GM23338 (cell line): Measurements from ENCODE around the gene GPRC6A. TPM values are rescaled to one million over a fixed set of nuclear protein-coding genes. Genes with fewer than 3 reads are reported as not detected.

ENCODE experiments used
- ATAC-seq: fragments of 200-7000 bp; cut with Tn5 transposase; 3 replicates; pipeline ENCODE4 v1.9.1; 2020
- DNase-seq: peaks from one replicate; pipeline ENCODE4 v3.0.0-alpha.2; 2015; ENCODE audit warnings: low spot score
- H2AFZ ChIP-seq: fragments of 200-600 bp; sonication (generic); 2 replicates; pipeline ENCODE4 v1.8.0; 2016; ENCODE audit warnings: antibody characterized with exemption, mild to moderate bottlenecking, moderate library complexity
- H3F3A ChIP-seq: fragments of 200-600 bp; sonication (generic); replicated peaks from 2 replicates; pipeline ENCODE4 v1.8.0; 2017; ENCODE audit warnings: antibody characterized with exemption, mixed run types, low read depth
- H3K27ac ChIP-seq: fragments of 200-600 bp; sonication (generic); 2 replicates; pipeline ENCODE4 v1.6.1; 2016; ENCODE audit warnings: low read depth
- H3K27me3 ChIP-seq: fragments of 200-600 bp; sonication (generic); 2 replicates; pipeline ENCODE4 v1.8.0; 2016; ENCODE audit warnings: mild to moderate bottlenecking, mixed run types, moderate library complexity; ENCODE audit not compliant: insufficient read depth
- H3K36me3 ChIP-seq: fragments of 200-600 bp; sonication (generic); 2 replicates; pipeline ENCODE4 v1.8.0; 2016; ENCODE audit warnings: mild to moderate bottlenecking; ENCODE audit not compliant: insufficient read depth
- H3K4me1 ChIP-seq: fragments of 200-600 bp; sonication (generic); 2 replicates; pipeline ENCODE4 v1.8.0; 2016; ENCODE audit warnings: mild to moderate bottlenecking, moderate library complexity; ENCODE audit not compliant: insufficient read depth
- H3K4me2 ChIP-seq: fragments of 200-600 bp; sonication (generic); 2 replicates; pipeline ENCODE4 v1.7.1; 2017; ENCODE audit warnings: mixed run types
- H3K4me3 ChIP-seq: fragments of 200-600 bp; sonication (generic); 2 replicates; pipeline ENCODE4 v1.6.1; 2016; ENCODE audit warnings: mixed run types
- H3K79me2 ChIP-seq: fragments of 200-600 bp; sonication (generic); replicated peaks from 2 replicates; pipeline ENCODE4 v1.8.0; 2017; ENCODE audit warnings: mild to moderate bottlenecking; ENCODE audit not compliant: insufficient read depth
- H3K9me2 ChIP-seq: fragments of 200-600 bp; sonication (generic); 2 replicates; pipeline ENCODE4 v1.8.0; 2017; ENCODE audit not compliant: insufficient read depth
- H4K20me1 ChIP-seq: fragments of 200-600 bp; sonication (generic); replicated peaks from 2 replicates; pipeline ENCODE4 v1.8.0; 2017; ENCODE audit warnings: mild to moderate bottlenecking; ENCODE audit not compliant: insufficient read depth
- H3K27ac Mint-ChIP-seq: 2 replicates; pipeline ENCODE4 v1.8.0; 2020; ENCODE audit warnings: inconsistent platforms, mild to moderate bottlenecking, moderate library complexity, mixed read lengths
- H3K27me3 Mint-ChIP-seq: 3 replicates; pipeline ENCODE4 v1.8.0; 2022; ENCODE audit warnings: low read depth, mild to moderate bottlenecking, moderate library complexity, mixed read lengths, inconsistent platforms; ENCODE audit not compliant: insufficient read depth, poor library complexity
- H3K36me3 Mint-ChIP-seq: 3 replicates; pipeline ENCODE4 v1.8.0; 2021; ENCODE audit warnings: low read depth, mild to moderate bottlenecking, inconsistent platforms, moderate library complexity, mixed read lengths
- H3K4me1 Mint-ChIP-seq: 3 replicates; pipeline ENCODE4 v1.8.0; 2020; ENCODE audit warnings: mild to moderate bottlenecking, inconsistent platforms, mixed read lengths
- H3K4me3 Mint-ChIP-seq: 3 replicates; pipeline ENCODE4 v1.8.0; 2021; ENCODE audit warnings: moderate library complexity, mild to moderate bottlenecking, inconsistent platforms, mixed read lengths
- H3K9me3 Mint-ChIP-seq: 3 replicates; pipeline ENCODE4 v1.8.0; 2020; ENCODE audit warnings: moderate library complexity, mild to moderate bottlenecking, inconsistent platforms, mixed read lengths
- CREB1 ChIP-seq: fragments of 250-450 bp; sonication (Bioruptor Pico); IDR thresholded peaks from 2 replicates; pipeline ENCODE4 v1.5.0; 2020; ENCODE audit warnings: low read depth, mild to moderate bottlenecking, moderate library complexity
- EZH2 ChIP-seq: fragments of 200-600 bp; sonication (generic); IDR thresholded peaks from one replicate; pipeline ENCODE4 v1.8.0; 2017; ENCODE audit warnings: antibody characterized with exemption, mild to moderate bottlenecking, low read depth; ENCODE audit not compliant: unreplicated experiment
- EZH2phosphoT487 ChIP-seq: fragments of 200-600 bp; sonication (generic); IDR thresholded peaks from one replicate; pipeline ENCODE4 v1.8.1; 2018; ENCODE audit warnings: antibody characterized with exemption; ENCODE audit not compliant: unreplicated experiment
- JUNB ChIP-seq: IDR thresholded peaks from one replicate; pipeline ENCODE4 v1.6.1; 2016; ENCODE audit warnings: antibody characterized with exemption; ENCODE audit not compliant: unreplicated experiment
- NANOG ChIP-seq: IDR thresholded peaks from 2 replicates; pipeline ENCODE4 v1.6.1; 2016; ENCODE audit warnings: antibody characterized with exemption, borderline replicate concordance
- POLR2AphosphoS5 ChIP-seq: IDR thresholded peaks from 2 replicates; pipeline ENCODE4 v1.6.1; 2016; ENCODE audit warnings: antibody characterized with exemption, low read depth
- STAT1 ChIP-seq: IDR thresholded peaks from one replicate; pipeline ENCODE4 v1.6.1; 2016; ENCODE audit warnings: antibody characterized with exemption; ENCODE audit not compliant: unreplicated experiment
- ZNF114 ChIP-seq: fragments of 250-450 bp; sonication (Bioruptor Pico); IDR thresholded peaks from 2 replicates; pipeline ENCODE4 v1.5.0; 2020; ENCODE audit warnings: mild to moderate bottlenecking, moderate library complexity
- ZNF331 ChIP-seq: fragments of 250-450 bp; sonication (Bioruptor Pico); IDR thresholded peaks from 2 replicates; pipeline ENCODE4 v1.5.0; 2020; ENCODE audit warnings: low read depth, mild to moderate bottlenecking, moderate library complexity
- polyA plus RNA-seq: library from polyadenylated mRNA; unstranded; fragments of >200 nt; fragmentation: Nextera tagmentation; extraction: Ambion mirVana; gene quantifications from 2 replicates; pipeline ENCODE4 v1.2.1, GENCODE V29; 2016
- total RNA-seq: library from RNA; depleted of rRNA; stranded (reverse); fragments of >200 nt; shearing (Covaris generic); gene quantifications from 2 replicates; pipeline ENCODE4 v1.2.3, GENCODE V29; 2014
- TF ChIP-seq, protein P1 (sequence below), 2 experiments: fragments of 200-600 bp in 1 of 2; sonication (generic) in 1 of 2; conservative IDR thresholded peaks; 2 replicates each; pipeline versions ENCODE4 v1.5.1 to v1.6.1; 2016 to 2017; ENCODE audit warnings: antibody characterized with exemption in 2 of 2, low read depth in 2 of 2, mild to moderate bottlenecking in 2 of 2, moderate library complexity in 1 of 2
- TF ChIP-seq, protein P2 (sequence below): IDR thresholded peaks from 2 replicates; pipeline ENCODE4 v1.6.1; 2016; ENCODE audit warnings: antibody characterized with exemption
- TF ChIP-seq, protein P3 (sequence below): IDR thresholded peaks from one replicate; pipeline ENCODE4 v1.6.1; 2018; ENCODE audit warnings: antibody characterized with exemption; ENCODE audit not compliant: unreplicated experiment
- TF ChIP-seq, protein P4 (sequence below): fragments of 250-450 bp; sonication (Bioruptor Pico); IDR thresholded peaks from 2 replicates; pipeline ENCODE4 v1.5.0; 2020; ENCODE audit warnings: mild to moderate bottlenecking, moderate library complexity

The GPRC6A gene
- total and polyA plus RNA-seq, 2 experiments from 2014 or later = 0.21 to 0.45 TPM

DNA sequence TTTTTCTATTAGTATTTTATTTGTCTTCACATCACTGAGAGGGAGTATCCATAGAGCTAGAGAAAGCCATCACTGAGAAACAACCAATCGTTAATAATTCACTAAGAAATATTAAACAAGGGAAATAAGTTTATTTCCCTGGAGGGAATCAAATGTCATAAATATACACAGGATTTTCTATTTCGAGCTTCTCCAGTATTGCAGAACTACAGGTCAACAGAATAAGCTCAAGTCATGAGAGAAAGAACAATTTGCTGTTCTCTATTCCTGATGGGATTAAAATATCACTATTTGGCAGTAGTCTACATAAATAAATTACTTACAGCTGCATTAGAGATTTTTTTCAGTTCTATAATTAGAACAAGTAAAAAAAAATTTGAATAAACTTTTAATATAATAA, 61.2 kb downstream of the GPRC6A start:
- Histone ChIP-seq H3K4me3 (no peak overlapping the region), H3K27me3 (peaks cover 48% of the 10 kb centered on the region), H2AFZ (no peak overlapping the region), H3K4me2 (no peak overlapping the region), H3K36me3 (no peaks in the 10 kb centered on the region), H3K9me2 (no peaks in the 10 kb centered on the region), H3K27ac (no peak overlapping the region), H3F3A (no peaks in the 10 kb centered on the region), H3K4me1 (peaks cover 9% of the 10 kb centered on the region; the same call in 1 of the 2 replicates), H4K20me1 (no peaks in the 10 kb centered on the region), H3K79me2 (no peaks in the 10 kb centered on the region)
- Mint-ChIP-seq H3K36me3 (no peaks in the 10 kb centered on the region; the same call in 2 of the 3 replicates), H3K4me3 (no peak overlapping the region), H3K9me3 (no peaks in the 10 kb centered on the region), H3K27ac (no peak overlapping the region), H3K27me3 (peaks cover 31% of the 10 kb centered on the region), H3K4me1 (peaks cover 7% of the 10 kb centered on the region)
- DNase-seq = no peak
- TF ChIP-seq STAT1 = no peak
- TF ChIP-seq POLR2AphosphoS5 = no peak
- TF ChIP-seq ZNF114 = no peak
- TF ChIP-seq, protein P1, sequence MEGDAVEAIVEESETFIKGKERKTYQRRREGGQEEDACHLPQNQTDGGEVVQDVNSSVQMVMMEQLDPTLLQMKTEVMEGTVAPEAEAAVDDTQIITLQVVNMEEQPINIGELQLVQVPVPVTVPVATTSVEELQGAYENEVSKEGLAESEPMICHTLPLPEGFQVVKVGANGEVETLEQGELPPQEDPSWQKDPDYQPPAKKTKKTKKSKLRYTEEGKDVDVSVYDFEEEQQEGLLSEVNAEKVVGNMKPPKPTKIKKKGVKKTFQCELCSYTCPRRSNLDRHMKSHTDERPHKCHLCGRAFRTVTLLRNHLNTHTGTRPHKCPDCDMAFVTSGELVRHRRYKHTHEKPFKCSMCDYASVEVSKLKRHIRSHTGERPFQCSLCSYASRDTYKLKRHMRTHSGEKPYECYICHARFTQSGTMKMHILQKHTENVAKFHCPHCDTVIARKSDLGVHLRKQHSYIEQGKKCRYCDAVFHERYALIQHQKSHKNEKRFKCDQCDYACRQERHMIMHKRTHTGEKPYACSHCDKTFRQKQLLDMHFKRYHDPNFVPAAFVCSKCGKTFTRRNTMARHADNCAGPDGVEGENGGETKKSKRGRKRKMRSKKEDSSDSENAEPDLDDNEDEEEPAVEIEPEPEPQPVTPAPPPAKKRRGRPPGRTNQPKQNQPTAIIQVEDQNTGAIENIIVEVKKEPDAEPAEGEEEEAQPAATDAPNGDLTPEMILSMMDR (conservative IDR thresholded peaks at IDR 0.05; ENCODE audit: low read depth in 2 of 2) = no peak
- TF ChIP-seq, protein P2, sequence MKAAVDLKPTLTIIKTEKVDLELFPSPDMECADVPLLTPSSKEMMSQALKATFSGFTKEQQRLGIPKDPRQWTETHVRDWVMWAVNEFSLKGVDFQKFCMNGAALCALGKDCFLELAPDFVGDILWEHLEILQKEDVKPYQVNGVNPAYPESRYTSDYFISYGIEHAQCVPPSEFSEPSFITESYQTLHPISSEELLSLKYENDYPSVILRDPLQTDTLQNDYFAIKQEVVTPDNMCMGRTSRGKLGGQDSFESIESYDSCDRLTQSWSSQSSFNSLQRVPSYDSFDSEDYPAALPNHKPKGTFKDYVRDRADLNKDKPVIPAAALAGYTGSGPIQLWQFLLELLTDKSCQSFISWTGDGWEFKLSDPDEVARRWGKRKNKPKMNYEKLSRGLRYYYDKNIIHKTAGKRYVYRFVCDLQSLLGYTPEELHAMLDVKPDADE = no peak
- TF ChIP-seq, protein P3, sequence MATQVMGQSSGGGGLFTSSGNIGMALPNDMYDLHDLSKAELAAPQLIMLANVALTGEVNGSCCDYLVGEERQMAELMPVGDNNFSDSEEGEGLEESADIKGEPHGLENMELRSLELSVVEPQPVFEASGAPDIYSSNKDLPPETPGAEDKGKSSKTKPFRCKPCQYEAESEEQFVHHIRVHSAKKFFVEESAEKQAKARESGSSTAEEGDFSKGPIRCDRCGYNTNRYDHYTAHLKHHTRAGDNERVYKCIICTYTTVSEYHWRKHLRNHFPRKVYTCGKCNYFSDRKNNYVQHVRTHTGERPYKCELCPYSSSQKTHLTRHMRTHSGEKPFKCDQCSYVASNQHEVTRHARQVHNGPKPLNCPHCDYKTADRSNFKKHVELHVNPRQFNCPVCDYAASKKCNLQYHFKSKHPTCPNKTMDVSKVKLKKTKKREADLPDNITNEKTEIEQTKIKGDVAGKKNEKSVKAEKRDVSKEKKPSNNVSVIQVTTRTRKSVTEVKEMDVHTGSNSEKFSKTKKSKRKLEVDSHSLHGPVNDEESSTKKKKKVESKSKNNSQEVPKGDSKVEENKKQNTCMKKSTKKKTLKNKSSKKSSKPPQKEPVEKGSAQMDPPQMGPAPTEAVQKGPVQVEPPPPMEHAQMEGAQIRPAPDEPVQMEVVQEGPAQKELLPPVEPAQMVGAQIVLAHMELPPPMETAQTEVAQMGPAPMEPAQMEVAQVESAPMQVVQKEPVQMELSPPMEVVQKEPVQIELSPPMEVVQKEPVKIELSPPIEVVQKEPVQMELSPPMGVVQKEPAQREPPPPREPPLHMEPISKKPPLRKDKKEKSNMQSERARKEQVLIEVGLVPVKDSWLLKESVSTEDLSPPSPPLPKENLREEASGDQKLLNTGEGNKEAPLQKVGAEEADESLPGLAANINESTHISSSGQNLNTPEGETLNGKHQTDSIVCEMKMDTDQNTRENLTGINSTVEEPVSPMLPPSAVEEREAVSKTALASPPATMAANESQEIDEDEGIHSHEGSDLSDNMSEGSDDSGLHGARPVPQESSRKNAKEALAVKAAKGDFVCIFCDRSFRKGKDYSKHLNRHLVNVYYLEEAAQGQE = no peak
- no peak for TF ChIP-seq CREB1
- TF ChIP-seq, protein P4, sequence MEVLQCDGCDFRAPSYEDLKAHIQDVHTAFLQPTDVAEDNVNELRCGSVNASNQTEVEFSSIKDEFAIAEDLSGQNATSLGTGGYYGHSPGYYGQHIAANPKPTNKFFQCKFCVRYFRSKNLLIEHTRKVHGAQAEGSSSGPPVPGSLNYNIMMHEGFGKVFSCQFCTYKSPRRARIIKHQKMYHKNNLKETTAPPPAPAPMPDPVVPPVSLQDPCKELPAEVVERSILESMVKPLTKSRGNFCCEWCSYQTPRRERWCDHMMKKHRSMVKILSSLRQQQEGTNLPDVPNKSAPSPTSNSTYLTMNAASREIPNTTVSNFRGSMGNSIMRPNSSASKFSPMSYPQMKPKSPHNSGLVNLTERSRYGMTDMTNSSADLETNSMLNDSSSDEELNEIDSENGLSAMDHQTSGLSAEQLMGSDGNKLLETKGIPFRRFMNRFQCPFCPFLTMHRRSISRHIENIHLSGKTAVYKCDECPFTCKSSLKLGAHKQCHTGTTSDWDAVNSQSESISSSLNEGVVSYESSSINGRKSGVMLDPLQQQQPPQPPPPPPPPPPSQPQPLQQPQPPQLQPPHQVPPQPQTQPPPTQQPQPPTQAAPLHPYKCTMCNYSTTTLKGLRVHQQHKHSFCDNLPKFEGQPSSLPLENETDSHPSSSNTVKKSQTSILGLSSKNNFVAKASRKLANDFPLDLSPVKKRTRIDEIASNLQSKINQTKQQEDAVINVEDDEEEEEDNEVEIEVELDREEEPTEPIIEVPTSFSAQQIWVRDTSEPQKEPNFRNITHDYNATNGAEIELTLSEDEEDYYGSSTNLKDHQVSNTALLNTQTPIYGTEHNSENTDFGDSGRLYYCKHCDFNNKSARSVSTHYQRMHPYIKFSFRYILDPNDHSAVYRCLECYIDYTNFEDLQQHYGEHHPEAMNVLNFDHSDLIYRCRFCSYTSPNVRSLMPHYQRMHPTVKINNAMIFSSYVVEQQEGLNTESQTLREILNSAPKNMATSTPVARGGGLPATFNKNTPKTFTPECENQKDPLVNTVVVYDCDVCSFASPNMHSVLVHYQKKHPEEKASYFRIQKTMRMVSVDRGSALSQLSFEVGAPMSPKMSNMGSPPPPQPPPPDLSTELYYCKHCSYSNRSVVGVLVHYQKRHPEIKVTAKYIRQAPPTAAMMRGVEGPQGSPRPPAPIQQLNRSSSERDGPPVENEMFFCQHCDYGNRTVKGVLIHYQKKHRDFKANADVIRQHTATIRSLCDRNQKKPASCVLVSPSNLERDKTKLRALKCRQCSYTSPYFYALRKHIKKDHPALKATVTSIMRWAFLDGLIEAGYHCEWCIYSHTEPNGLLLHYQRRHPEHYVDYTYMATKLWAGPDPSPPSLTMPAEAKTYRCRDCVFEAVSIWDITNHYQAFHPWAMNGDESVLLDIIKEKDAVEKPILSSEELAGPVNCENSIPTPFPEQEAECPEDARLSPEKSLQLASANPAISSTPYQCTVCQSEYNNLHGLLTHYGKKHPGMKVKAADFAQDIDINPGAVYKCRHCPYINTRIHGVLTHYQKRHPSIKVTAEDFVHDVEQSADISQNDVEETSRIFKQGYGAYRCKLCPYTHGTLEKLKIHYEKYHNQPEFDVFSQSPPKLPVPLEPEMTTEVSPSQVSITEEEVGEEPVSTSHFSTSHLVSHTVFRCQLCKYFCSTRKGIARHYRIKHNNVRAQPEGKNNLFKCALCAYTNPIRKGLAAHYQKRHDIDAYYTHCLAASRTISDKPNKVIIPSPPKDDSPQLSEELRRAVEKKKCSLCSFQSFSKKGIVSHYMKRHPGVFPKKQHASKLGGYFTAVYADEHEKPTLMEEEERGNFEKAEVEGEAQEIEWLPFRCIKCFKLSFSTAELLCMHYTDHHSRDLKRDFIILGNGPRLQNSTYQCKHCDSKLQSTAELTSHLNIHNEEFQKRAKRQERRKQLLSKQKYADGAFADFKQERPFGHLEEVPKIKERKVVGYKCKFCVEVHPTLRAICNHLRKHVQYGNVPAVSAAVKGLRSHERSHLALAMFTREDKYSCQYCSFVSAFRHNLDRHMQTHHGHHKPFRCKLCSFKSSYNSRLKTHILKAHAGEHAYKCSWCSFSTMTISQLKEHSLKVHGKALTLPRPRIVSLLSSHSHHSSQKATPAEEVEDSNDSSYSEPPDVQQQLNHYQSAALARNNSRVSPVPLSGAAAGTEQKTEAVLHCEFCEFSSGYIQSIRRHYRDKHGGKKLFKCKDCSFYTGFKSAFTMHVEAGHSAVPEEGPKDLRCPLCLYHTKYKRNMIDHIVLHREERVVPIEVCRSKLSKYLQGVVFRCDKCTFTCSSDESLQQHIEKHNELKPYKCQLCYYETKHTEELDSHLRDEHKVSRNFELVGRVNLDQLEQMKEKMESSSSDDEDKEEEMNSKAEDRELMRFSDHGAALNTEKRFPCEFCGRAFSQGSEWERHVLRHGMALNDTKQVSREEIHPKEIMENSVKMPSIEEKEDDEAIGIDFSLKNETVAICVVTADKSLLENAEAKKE (CRISPR knock-in tag) = no peak
- TF ChIP-seq JUNB = no peak
- TF ChIP-seq ZNF331 = no peak
- TF ChIP-seq EZH2 = no peak
- TF ChIP-seq NANOG = no peak
- no peak for TF ChIP-seq EZH2phosphoT487
- ATAC-seq = no peak
